Retina (tissue), 1 donor: ENCODE data around the gene SGMS2.

Experiments
- DNase-seq: peaks from one replicate; pipeline ENCODE4 v3.0.0-alpha.2; 2016

SGMS2 gene

DNA sequence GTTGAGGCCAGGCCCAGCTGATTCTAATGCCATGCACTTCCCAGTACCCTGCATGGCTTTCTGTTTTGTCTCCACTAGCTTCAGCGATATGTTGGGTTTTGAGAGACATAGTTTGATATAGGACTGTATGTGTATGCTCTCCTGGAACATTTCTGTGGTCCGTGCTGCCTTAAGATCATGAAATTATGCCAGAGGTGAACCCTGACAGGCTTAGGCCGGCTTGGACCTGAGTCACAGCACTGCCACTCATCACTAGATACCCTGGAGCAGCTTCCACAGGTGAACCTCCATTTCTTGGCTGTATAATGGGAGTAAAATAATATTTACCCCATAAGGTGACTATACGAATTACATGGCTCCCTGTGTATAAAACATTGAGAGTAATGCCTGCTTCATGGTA lies 6.4 kb downstream of the SGMS2 start:
- no peak for DNase-seq

DNA sequence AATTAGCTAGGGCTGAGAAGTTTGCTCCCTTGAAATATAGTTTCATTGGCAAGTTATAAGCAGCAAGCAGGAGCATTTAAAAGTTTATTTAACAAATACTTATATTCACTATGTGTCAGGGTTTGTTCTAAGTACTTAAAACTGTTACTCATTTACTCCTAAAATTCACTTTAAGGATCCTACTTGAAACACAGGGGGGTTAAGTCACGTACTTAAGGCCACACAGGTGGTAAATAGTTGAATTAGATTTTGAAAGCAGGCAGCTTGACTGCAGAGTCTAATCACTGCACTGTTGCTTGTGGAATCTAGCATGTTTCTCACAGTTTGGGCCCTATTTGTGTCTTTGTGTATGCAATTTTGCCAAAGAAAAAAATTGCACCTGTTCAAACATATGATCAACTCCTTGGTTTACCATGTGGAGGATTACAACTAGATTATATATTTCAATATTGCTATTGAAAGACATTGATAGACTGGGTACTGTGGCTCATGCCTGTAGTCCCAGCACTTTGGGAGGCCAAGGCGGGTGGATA lies 7.6 kb downstream of the SGMS2 start:
- no peak for DNase-seq

DNA sequence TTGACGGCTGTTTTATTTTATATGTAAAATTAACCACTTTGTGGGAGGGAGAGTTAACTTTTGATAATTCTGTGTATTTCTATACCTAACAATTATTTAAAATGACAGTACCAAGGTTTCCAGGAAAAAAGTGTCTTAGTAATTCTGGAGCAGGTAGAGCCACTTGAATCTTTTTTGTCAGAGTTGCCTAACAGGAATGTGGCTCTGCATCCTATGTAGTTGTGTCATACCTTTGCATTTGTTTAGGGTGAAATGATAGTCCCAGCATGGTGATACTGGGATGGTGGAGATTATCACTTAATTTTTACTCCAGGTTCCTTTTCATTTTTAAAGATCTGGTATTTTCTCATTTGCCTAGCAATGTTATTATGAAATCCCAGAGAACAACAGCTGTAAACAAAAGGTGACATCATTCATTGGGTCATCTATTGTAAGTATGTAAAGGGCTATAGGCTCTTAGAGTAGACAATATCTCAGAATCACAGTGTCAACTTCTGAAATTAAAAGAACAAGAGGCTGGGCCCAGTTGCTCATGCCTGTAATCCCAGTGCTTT lies 9.6 kb downstream of the SGMS2 start:
- no peak for DNase-seq

DNA sequence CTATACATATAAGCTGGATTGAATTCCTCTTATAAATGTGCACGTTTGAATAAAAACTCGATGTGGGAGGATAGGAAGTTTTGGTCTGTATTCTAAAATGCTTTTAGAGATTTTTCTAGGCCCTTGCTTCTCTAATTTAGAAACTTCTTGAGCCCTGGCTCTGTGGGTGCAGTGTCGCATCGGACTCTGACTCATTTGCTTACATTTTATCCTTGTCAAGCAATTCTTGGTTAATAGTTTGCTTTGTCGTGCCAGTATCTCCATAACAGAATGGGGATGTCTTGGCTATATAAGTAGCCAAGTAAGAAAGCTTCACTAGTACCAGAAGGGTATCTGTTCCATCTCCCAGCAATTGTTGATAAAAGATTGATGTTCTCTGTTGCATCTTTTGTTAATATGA lies 10.7 kb downstream of the SGMS2 start:
- no peak for DNase-seq

DNA sequence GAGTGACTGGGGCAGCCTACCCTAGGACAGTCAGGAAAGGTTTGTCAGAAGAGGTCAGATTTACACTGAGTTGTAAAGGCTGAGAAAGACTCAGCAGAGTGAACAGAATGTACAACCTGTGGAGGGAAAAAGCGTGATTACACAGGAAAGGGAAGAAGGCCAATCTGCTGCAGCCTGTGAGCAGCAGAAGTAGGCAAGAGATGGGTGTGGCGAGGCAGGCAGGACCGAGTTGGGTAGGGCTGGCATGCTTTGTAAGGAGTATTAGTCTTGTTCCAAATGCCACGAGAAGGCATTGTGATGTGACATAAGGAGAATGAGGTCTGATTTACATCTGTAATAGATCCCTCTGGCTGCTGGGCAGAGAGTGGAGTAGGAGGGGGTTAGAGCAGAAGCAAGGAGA lies 12.6 kb downstream of the SGMS2 start:
- no peak for DNase-seq

DNA sequence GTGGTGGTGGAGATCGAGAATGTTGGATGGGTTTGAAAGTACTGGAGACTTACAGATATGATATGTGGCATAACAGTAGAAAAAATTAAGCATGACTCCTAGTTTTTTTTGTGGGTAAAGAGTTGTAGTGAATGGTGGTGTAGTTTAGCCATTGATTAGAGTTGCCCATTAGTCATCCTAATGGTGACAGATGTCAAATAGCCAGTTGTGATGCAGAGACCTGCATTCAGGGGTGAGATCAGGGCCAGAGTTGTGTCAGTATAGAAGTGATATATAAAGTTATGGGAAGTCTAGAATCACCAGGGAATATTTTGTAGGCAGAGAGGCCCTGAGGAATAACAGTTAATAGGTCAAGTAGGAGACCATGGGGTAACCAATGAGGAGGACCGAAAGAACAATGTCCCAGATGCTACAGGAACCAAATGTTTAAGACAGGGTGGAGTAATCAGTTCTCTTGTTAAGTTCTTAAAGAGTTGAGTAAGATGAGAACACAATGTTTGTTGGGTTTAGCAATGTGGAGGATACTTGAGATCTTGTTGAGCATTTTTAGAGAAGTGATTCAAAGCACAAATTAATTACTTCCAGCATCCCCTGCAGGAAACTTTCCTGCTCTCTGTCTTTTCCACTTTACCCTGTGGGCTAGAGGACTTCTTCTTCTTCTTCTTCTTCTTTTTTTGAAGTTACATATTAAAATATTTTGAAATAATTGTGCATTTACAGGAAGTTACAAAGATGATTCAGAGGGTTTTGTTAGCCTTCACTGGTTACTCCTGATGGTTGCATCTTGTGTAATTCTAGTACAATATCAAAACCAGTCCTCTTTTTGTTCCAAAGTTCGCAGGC lies 13.3 kb downstream of the SGMS2 start:
- DNase-seq: no peak

DNA sequence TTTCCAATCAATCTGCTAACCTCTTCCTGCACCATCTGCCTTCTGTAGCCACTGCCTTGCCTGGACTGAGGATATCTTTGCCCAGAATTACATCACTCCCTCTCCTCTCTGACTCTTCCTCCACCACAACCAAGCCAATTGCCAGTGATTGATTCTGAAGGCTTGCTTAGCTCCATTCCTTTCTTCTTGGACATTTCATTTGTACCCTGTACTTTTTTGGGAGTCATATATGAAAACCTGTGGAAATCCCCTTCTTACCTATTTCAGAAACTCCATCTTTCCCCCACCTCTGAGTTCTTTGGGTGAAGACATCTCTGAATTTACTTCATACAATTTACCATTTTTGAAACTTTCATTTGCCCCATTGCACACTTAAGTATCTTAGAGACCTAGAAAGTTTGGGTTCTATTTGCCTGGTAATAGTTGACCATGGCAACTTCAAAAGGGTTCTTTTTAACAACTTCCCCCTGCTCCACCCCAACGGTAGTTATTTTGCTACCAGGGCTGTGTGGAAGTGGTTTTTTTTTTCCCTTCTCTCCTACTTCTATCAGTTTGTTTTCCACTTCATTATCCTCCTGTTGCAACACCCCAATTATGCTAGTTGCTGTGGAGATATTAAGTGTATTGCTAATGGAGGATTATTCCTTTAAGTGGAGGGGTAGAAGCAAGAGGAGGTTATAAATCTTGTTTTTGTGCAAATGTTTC lies 14.3 kb downstream of the SGMS2 start:
- DNase-seq: no peak

DNA sequence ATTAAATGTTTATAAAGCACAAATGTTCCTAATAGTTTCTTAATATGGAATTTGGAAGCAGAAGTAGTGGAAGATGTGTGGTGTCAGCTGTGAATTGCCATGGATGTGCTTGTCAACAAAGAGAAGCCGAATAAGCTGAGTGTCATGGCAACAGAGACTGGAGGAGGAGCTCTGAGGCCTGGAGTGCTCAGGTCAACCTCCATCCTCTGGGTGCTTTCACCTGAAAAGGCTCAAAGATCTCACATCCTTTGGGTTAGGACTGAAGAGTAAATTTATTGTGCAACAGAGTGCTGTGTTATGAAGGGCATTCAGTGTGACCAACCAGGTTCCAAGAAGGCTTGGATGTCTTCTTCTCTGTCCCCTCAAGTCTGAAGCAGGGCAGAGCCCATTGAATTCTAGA lies 18.7 kb downstream of the SGMS2 start:
- no peak for DNase-seq

DNA sequence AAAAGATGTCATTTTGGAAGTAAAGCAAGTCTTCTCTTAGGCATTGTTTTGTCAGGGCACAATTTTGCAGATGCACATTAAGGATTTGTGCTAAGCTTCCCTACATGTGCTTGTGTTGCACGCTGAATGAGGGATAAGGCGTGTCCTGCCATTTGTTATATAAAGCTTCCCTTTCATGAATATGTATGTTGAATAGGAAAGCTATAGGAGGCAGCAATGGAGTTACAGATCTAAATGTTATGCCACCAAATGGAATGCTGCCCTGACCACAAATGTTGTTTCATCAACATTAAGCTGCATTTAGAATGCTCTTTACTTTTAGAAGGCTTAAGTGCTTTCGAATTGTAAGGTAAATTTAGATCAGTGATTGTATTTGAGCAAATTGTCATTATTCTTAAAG lies 20.9 kb downstream of the SGMS2 start:
- DNase-seq: no peak

DNA sequence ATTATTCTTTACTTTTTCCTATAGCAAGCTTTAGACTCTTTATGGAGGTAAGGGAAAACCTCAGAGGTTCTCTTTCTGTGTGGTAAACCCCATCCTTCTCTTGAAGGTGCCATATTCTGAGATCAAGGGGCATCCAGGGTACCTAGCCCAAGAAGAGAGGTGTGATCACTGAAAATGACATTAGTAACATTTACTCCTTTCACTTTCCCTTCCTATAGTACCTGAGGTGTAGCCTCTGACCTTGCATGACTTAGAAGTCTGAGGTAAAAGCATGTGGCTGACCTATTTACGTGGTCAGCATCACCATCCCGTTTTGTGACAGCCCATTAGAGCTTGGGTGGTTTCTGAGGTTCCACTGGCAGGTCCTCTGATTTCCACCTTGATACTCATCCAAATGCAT lies 25.7 kb downstream of the SGMS2 start:
- DNase-seq: no peak

DNA sequence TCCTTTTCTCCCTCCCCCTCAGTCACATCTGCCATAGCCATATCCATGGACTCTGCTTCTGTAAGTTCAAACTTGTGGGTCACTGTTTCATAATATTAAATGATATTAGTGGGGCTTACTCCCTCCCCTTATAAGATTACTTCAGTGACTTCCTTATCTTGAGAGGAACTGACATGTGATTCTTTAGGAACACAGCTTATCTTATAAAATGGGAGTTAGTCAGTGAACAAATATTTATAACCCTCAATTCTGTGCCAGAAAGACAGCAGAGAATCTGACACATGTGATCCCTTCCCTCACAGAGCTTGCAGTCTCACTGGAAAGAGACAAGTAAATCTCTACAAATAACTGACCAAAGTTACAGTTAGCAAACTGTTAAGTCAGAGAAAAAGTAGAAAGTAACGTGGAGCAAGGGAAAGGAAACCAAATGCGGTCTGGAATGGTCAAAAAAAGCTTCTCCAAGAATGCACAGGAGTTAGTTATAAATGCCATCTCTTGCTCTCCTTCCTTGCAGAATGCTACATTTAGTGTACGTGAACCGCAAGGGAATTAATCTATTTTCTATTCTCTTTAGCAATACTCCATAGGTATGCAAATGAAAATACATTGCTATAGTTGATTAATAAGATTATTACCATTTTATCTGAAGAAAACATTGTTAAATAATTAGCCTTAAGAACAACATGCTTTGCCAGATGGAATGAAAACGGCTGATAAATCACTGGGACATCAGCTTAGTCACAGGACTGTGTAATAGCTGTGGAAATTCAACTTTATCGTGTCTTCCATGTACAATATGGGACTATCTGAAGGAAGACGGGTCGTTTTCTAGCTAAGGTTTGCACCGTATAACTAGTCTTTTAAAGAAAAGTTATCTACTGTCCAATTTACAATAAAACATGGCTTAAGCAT lies 29.0 kb downstream of the SGMS2 start:
- DNase-seq: no peak

DNA sequence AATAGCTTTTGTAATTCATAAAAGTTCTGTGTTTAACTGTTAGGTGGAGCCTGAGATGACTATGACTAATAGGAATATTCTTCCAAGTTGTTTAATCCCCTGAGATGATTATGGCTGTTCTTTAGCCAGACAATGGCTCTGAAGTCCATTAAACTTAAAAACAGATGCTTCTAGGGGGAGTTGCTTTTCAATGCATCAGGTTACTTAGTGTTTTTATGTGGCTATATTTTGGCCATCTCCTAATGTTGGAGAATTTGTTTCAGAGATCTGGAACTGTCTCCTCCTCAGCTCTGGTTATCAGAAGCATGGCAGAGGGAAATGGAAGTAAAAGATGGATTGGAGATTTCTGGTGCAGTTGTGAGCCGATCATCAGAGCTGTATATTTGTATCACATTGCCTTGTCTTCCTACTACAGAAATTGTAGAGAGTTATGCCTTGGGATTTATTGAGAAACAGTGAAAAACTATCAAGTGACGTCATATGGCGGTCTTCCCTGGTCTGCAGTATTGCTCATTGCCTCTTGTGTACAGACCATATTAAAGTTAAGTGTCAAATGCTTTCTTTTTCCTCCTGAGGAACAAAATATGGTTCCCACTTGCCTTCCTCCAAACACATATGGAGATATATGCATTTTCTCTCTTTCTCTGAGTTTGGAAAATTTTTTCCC lies 29.8 kb downstream of the SGMS2 start:
- no peak for DNase-seq

DNA sequence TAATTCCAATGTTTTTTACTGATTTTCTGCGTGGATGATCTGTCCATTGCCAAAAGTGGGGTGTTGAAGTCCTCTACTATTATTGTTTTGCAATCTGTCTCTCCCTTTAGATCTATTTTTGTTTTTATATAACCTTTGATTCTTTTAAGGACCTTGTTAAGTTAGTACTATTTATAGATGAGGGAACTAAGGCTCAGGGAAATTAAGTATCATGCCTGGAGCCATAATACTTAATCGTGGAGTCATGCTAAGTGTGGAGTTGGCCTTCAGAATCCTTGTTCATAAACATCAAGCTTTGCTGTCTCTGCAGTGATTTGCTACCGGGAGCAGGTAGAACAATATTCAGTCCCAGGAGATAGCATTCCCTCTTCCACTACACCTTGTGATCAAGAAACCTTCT lies 31.0 kb downstream of the SGMS2 start:
- DNase-seq: no peak

DNA sequence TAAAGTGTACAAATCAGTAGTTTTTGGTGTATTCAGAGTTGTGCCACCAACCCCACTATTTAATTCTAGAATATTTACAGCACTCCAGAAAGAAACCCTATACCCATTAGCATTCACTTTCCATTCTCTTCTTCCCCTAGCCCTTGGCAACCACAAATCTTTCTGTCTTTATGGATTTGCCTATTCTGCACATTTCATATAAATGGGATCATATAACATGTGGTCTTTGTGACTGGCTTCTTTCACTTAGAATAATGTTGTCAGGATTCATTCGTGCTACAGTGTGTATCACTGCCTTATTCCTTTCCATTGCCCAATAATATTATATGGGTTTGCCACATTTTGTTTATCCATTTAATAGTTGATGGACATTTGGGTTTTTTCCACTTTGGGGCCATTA lies 32.2 kb downstream of the SGMS2 start:
- DNase-seq: no peak

DNA sequence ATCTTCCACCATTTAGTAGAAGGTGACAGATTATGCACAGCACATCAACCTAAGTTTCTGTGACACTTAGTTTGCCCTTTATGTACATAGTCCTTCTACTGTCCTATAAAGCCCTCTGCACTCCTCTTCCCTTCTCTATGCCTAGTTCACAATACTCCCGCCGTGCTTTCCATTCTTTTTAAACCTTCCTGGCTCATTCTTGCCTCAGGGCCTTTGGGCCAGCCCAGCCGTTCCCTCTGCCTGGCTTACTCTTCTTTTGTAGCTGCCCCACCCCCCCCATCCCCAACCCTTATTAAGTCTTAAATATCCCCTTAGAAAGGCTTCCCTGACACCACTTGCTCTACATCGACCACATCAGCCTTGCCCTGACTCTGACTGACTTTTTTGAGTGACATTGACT lies 33.0 kb downstream of the SGMS2 start:
- DNase-seq: no peak

DNA sequence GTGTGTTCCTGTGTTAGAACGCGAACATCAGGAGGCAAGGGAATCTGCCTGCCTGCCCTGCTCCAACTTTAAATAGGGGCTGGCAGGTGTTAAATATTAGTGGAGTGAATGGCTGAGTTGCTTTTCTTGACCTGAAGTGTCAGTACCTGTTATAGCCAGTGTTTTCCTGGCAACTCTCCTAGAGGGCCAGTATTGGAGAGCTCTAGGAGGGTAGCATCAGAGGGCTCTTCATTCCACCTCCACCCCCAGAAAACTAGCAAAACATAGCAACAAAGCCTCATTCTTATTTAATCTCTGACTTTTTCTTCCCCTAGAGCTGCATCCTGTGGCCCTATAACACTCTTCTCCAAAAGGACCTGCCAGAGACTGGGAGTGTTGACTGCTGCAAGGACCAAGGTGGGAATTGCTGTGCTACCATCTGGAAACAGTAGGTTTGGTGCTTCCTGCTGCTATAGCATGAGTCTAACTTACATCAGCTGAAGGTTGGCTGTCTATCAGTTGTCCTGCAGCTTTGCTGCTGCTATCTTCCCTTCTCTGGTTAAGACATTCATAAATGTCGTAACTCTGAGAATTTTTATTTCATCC lies 33.5 kb downstream of the SGMS2 start:
- no peak for DNase-seq

DNA sequence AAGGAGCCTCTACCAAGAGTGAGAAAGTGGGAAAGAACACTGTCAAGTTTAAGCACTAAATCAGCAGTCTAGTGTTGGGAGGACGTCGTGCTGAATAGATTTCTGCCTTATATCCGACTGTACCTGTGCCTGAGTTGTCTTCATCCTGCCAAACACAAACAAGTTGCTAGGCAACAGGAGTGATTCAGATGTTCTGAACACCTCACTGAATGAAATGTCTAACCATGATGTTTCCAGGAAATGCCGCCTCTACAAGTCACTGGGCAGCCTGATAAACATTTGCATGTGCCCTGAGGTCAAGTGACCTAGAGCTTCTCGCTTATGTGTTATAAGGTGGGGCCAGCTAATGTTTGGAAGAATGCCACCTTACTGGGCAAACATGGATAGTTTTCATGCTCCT lies 37.9 kb downstream of the SGMS2 start:
- DNase-seq: no peak

DNA sequence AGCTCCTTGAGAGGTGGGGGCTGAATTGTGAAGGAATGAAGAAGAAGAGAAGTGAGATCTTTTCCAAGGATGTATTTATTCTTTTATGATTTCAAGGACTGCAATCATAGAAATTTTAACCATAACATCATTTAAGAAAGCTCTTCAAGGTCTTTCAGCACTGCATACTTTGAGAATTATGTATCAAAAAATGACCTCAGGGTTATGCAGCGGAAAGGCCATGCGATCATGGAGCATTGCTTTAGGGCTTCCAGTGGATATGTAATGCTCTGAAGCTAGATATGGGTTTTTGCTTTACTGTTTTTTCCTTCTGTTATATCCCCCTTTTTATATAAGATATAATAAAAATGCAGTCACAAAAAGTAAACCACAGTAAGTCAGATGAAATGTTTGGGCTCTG lies 38.7 kb downstream of the SGMS2 start:
- no peak for DNase-seq

DNA sequence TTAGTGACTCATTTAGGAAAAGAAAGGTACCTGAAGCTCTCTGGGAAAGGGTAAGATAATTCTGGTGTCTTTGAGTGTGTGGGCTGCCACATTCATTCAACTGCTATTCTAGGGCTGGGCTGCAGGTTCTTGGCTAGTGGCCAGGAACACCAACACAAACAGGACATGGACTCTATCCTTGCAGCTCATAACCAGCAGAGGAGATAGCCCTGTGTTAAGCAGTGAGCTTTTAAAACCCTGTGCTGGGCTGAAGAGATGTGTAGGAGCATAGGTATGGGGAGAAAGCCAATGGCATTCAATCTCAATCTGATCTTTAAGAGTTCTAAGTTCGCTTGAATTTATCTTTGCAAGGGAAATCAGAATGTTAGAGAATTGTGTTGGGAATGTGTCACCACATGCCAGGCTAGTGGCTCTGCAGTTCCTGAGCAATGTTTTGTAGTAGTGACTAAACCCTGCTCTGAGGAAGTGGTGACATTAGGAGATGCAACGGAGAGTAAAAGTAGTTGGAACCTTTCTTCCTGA lies 39.2 kb downstream of the SGMS2 start:
- no peak for DNase-seq

DNA sequence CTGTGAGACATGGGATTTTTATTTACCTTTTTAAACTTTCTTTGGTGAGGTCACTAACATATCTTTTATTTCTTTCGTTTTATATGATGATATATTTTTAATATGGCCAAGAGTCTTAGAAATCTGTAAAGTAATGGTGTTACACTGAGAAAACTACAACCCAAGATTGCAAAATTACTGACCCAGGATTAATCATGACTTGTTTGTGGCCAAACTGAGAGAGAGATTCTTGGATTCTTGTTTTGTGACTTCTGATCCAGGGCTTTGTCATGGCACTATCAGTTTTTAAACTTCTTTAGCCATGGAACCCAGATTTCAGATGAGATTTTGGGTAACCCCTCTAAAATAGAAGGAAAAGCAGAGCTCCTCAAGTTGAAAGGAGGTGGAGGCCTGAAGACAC lies 42.0 kb downstream of the SGMS2 start:
- DNase-seq: no peak

DNA sequence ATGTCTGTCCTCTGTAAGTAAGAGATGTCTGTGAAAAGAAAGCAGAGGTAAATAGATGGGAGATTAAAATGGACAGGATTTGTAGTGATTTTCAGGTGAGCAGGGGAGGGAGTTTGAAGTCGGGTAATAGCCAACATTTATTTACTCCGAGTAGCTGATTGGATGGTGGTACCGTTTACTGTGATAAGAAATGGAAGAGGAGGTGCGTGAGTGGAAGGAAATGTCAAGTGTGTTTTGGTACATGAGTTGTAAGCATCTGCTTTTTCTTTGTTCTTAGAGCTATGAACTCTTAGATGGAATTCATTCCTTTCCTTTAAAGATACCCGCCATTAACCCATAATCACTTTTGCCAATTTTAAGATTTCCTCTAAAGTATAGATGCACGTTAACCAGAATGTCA lies 45.5 kb downstream of the SGMS2 start:
- DNase-seq: no peak
